Measurements from ENCODE around the gene TMEM259. TPM values are rescaled to one million over a fixed set of nuclear protein-coding genes. Genes with fewer than 3 reads are reported as not detected.

Gene TMEM259
- total RNA-seq, 1 donor from 2014 or later: 199 TPM

DNA sequence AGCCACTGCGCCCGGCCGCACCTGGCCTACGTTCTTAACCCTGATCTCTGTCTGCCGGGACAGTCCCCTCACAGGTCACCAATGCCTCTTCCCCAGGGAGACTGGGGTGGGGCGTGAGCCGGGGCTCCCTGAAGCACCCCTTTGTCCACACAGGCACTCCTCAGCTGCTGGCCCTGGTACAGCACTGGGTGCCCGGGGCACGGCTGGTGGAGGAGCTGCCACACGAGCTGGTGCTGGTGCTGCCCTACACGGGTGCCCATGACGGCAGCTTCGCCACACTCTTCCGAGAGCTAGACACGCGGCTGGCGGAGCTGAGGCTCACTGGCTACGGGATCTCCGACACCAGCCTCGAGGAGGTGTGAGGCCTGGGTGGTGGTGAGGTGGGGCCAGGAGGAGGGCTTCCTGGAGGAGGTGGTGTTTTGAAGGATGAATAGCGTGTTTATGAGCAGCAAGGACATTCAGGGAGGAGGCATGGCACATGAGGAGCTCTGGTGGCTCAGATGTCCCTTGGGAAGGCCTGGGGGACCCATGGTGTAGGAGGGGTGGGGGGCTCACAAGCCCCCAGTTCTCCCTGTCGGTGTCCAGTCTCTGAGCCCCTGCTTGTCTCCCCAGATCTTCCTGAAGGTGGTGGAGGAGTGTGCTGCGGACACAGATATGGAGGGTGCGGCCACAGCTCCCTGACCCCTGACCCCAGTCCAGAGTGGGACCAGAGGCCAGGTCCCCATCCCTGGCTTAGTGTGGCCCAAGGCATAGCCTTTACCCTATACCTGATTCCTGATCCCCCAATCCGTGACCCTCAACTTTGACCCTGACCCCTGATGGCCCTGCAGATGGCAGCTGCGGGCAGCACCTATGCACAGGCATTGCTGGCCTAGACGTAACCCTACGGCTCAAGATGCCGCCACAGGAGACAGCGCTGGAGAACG is 32.5 kb upstream of the TMEM259 start:
- no peak overlapping the region for H3K4me3 Mint-ChIP-seq (ENCODE audit: low read depth)
- no peak overlapping the region for H3K27ac Mint-ChIP-seq
- peaks cover 7% of the 10 kb centered on the region for H3K36me3 Mint-ChIP-seq (ENCODE audit: insufficient read depth)
- DNase-seq (ENCODE audit: low spot score, unreplicated experiment): no peak
- TF ChIP-seq, protein P1, sequence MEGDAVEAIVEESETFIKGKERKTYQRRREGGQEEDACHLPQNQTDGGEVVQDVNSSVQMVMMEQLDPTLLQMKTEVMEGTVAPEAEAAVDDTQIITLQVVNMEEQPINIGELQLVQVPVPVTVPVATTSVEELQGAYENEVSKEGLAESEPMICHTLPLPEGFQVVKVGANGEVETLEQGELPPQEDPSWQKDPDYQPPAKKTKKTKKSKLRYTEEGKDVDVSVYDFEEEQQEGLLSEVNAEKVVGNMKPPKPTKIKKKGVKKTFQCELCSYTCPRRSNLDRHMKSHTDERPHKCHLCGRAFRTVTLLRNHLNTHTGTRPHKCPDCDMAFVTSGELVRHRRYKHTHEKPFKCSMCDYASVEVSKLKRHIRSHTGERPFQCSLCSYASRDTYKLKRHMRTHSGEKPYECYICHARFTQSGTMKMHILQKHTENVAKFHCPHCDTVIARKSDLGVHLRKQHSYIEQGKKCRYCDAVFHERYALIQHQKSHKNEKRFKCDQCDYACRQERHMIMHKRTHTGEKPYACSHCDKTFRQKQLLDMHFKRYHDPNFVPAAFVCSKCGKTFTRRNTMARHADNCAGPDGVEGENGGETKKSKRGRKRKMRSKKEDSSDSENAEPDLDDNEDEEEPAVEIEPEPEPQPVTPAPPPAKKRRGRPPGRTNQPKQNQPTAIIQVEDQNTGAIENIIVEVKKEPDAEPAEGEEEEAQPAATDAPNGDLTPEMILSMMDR (IDR thresholded peaks at IDR 0.05; ENCODE audit: unreplicated experiment): no peak
- H3K27me3 Mint-ChIP-seq: no peaks in the 10 kb centered on the region
- H3K9me3 Mint-ChIP-seq (ENCODE audit: low read depth): no peaks in the 10 kb centered on the region
- no peaks in the 10 kb centered on the region for H3K4me1 Mint-ChIP-seq (ENCODE audit: low read depth)

GRCh38 chr19:1052349-1052975 is 31.5 kb upstream of the TMEM259 start:
- Mint-ChIP-seq H3K27me3 (no peaks in the 10 kb centered on the region), H3K36me3 (ENCODE audit: insufficient read depth) (peaks cover 7% of the 10 kb centered on the region), H3K9me3 (ENCODE audit: low read depth) (no peaks in the 10 kb centered on the region), H3K4me1 (ENCODE audit: low read depth) (no peaks in the 10 kb centered on the region), H3K4me3 (ENCODE audit: low read depth) (no peak overlapping the region), H3K27ac (peak overlapping the region; percentile 74)
- TF ChIP-seq, protein P1 (IDR thresholded peaks at IDR 0.05; ENCODE audit: unreplicated experiment): no peak
- DNase-seq (ENCODE audit: low spot score, unreplicated experiment): no peak

GRCh38 chr19:1051791-1052190 is 30.9 kb upstream of the TMEM259 start:
- H3K27ac Mint-ChIP-seq: no peak overlapping the region
- TF ChIP-seq, protein P1 (IDR thresholded peaks at IDR 0.05; ENCODE audit: unreplicated experiment): no peak
- no peaks in the 10 kb centered on the region for H3K9me3 Mint-ChIP-seq (ENCODE audit: low read depth)
- H3K4me3 Mint-ChIP-seq (ENCODE audit: low read depth): no peak overlapping the region
- no peaks in the 10 kb centered on the region for H3K27me3 Mint-ChIP-seq
- no peak for DNase-seq (ENCODE audit: low spot score, unreplicated experiment)
- H3K36me3 Mint-ChIP-seq (ENCODE audit: insufficient read depth): peaks cover 7% of the 10 kb centered on the region
- no peaks in the 10 kb centered on the region for H3K4me1 Mint-ChIP-seq (ENCODE audit: low read depth)

- Mint-ChIP-seq H3K27ac (no peak overlapping the region), H3K9me3 (ENCODE audit: low read depth) (no peaks in the 10 kb centered on the region), H3K4me3 (ENCODE audit: low read depth) (no peak overlapping the region), H3K4me1 (ENCODE audit: low read depth) (no peaks in the 10 kb centered on the region), H3K36me3 (ENCODE audit: insufficient read depth) (peaks cover under 1% of the 10 kb centered on the region), H3K27me3 (no peaks in the 10 kb centered on the region)
- DNase-seq (ENCODE audit: low spot score, unreplicated experiment): no peak
- TF ChIP-seq, protein P1 (IDR thresholded peaks at IDR 0.05; ENCODE audit: unreplicated experiment): no peak
Measured at GRCh38 chr19:1050989-1051788, 30.3 kb upstream of the TMEM259 start.

DNA sequence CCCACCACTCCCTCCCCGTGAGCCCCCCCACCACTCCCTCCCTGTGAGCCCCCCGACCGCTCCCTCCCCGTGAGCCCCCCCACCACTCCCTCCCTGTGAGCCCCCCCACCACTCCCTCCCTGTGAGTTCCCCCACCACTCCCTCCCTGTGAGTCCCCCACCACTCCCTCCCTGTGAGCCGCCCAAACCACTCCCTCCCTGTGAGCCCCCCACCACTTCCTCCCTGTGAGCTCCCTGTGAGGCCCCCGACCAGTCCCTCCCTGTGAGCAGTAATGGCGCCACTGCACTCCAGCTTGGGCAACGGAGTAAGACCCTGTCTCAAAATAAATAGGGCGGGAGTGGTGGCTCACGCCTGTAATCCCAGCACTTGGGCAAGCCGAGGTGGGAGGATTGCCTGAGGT is 28.9 kb upstream of the TMEM259 start:
- Mint-ChIP-seq H3K4me3 (ENCODE audit: low read depth) (no peak overlapping the region), H3K4me1 (ENCODE audit: low read depth) (no peaks in the 10 kb centered on the region), H3K27me3 (no peaks in the 10 kb centered on the region), H3K36me3 (ENCODE audit: insufficient read depth) (peaks cover 1% of the 10 kb centered on the region), H3K27ac (no peak overlapping the region), H3K9me3 (ENCODE audit: low read depth) (no peaks in the 10 kb centered on the region)
- no peak for DNase-seq (ENCODE audit: low spot score, unreplicated experiment)
- TF ChIP-seq, protein P1 (IDR thresholded peaks at IDR 0.05; ENCODE audit: unreplicated experiment): no peak

Measured in progenitor cell of endocrine pancreas (in vitro differentiated cells).